IMR-90 (cell line): Measurements from ENCODE around the gene FAAP24.

Experiments
- CTCF ChIP-seq: conservative IDR thresholded peaks from 2 replicates; pipeline ENCODE4 v1.5.1; 2012; ENCODE audit warnings: mild to moderate bottlenecking, low read depth, low read length, improper control_type of control experiment
- POLR2A ChIP-seq: IDR thresholded peaks from 2 replicates; pipeline ENCODE4 v1.6.1; 2012; ENCODE audit warnings: mild to moderate bottlenecking, low read depth, low read length
- TF ChIP-seq, protein P1 (sequence below): fragments of 150-350 bp; IDR thresholded peaks from 2 replicates; pipeline ENCODE4 v1.6.1; 2016; ENCODE audit warnings: low read depth, mild to moderate bottlenecking, low read length, moderate library complexity, borderline replicate concordance

DNA sequence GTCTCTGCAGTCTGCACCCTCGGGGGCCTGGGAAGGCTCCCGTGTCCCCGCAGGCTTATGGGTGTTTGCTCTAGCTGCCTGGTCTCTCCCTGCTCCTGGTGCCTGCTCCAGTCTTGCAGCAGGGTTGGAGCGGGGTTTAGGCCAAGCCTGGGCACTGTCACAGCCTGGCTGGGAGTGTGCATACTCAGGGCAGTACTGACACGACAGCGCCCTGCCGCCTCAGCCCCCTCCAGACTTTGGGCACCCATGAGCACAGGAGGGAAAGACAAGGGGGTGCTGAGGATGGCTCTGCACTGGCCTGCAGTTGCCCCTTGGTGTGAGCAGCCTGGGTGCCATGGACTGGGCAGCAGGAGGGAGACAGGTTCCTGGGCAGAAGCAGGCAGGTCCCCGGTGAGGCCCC is 36.0 kb upstream of the FAAP24 start:
- no peak for TF ChIP-seq CTCF
- no peak for TF ChIP-seq POLR2A
- TF ChIP-seq, protein P1, sequence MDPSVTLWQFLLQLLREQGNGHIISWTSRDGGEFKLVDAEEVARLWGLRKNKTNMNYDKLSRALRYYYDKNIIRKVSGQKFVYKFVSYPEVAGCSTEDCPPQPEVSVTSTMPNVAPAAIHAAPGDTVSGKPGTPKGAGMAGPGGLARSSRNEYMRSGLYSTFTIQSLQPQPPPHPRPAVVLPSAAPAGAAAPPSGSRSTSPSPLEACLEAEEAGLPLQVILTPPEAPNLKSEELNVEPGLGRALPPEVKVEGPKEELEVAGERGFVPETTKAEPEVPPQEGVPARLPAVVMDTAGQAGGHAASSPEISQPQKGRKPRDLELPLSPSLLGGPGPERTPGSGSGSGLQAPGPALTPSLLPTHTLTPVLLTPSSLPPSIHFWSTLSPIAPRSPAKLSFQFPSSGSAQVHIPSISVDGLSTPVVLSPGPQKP, result no peak
